ENCODE data around the gene AGAP5.
"Not testable (repeated sequence)": the region's sequence is repeated elsewhere in the genome, so short reads cannot be mapped to it uniquely, and the experiment has no call there.

Gene AGAP5

GRCh38 chr10:73666153-73666809 is 31.6 kb downstream of the AGAP5 start:
- not testable (repeated sequence) for H3K4me3 ChIP-seq (ENCODE audit: low read depth, low read length)

- H3K4me3 ChIP-seq (ENCODE audit: low read depth, low read length), result not testable (repeated sequence)
Observed at GRCh38 chr10:73665581-73665980, 32.3 kb downstream of the AGAP5 start.

- not testable (repeated sequence) for H3K4me3 ChIP-seq (ENCODE audit: low read depth, low read length)
Observed at GRCh38 chr10:73664156-73665040, 33.5 kb downstream of the AGAP5 start.

GRCh38 chr10:73663621-73664020 is 34.3 kb downstream of the AGAP5 start:
- not testable (repeated sequence) for H3K4me3 ChIP-seq (ENCODE audit: low read depth, low read length)

GRCh38 chr10:73662705-73663104 is 35.2 kb downstream of the AGAP5 start:
- not testable (repeated sequence) for H3K4me3 ChIP-seq (ENCODE audit: low read depth, low read length)

- no peak within 1 kb of the TSS for H3K4me3 ChIP-seq (ENCODE audit: low read depth, low read length)
- TF ChIP-seq CTCF (IDR thresholded peaks at IDR 0.05; ENCODE audit: borderline replicate concordance, insufficient read depth, low read depth, low read length), result no peak
Observed at GRCh38 chr10:73655990-73656298, 42.0 kb downstream of the AGAP5 start, which contains the start of gene SYNPO2L. Gene SYNPO2L, minus strand, starts transcription at chr10:73656029. Its CDS starts 107 bp downstream, at chr10:73655922.

- no peak overlapping the region for H3K4me3 ChIP-seq (ENCODE audit: low read depth, low read length)
Observed at GRCh38 chr10:73655257-73655989, 42.5 kb downstream of the AGAP5 start.

GRCh38 chr10:73653701-73654100 is 44.2 kb downstream of the AGAP5 start:
- H3K4me3 ChIP-seq (ENCODE audit: low read depth, low read length), result no peak overlapping the region
- 0 out of 2 replicates have a peak, but pooled peaks have one; percentile 14 for TF ChIP-seq CTCF (IDR thresholded peaks at IDR 0.05; ENCODE audit: borderline replicate concordance, insufficient read depth, low read depth, low read length)

More at GRCh38 chr10:73655257-73655989, 42.5 kb downstream of the AGAP5 start:
- TF ChIP-seq CTCF (IDR thresholded peaks at IDR 0.05; ENCODE audit: borderline replicate concordance, insufficient read depth, low read depth, low read length), result no peak

- no peak overlapping the region for H3K4me3 ChIP-seq (ENCODE audit: low read depth, low read length)
- TF ChIP-seq CTCF (IDR thresholded peaks at IDR 0.05; ENCODE audit: borderline replicate concordance, insufficient read depth, low read depth, low read length), result no peak
Observed at GRCh38 chr10:73653195-73653594, 44.7 kb downstream of the AGAP5 start.

Measured in GM12875 (cell line).